H1 (cell line): ENCODE data around the gene OBSCN. TPM values are rescaled to one million over a fixed set of nuclear protein-coding genes. Genes with fewer than 3 reads are reported as not detected.

Experiments used
- EZH2 ChIP-seq: fragments of 200-600 bp; sonication (generic); IDR thresholded peaks from 2 replicates; pipeline ENCODE4 v1.7.1; 2012; ENCODE audit warnings: low read depth, mild to moderate bottlenecking, moderate library complexity, low read length, inconsistent platforms; ENCODE audit not compliant: severe bottlenecking
- POLR2A ChIP-seq, 2 experiments: IDR thresholded peaks; 1 replicate in 1 of 2; 2 replicates in 1 of 2; pipeline ENCODE4 v1.6.1; 2011; ENCODE audit warnings: low read depth in 2 of 2, low read length in 2 of 2, mild to moderate bottlenecking in 2 of 2; ENCODE audit errors: control extremely low read depth in 1 of 2
- RXRA ChIP-seq: IDR thresholded peaks from 2 replicates; pipeline ENCODE4 v1.6.1; 2011; ENCODE audit warnings: low read depth, mild to moderate bottlenecking, low read length, moderate library complexity; ENCODE audit not compliant: insufficient read depth
- polyA plus RNA-seq, 7 experiments: library from polyadenylated mRNA; depleted of rRNA in 3 of 7; stranded (reverse) in 5 of 7; unstranded in 2 of 7; fragments of >200 nt in 5 of 7; fragments of 200-250 nt in 2 of 7; gene quantifications; 1 replicate in 5 of 7; 2 replicates in 1 of 7; 4 replicates in 1 of 7; pipeline versions ENCODE4 v1.2.1 to v1.2.3, GENCODE V29; 2011 to 2013; ENCODE audit warnings: missing spikeins in 2 of 7, mixed read lengths in 2 of 7
- total RNA-seq: library from RNA; stranded (reverse); fragmentation: NEBNext Ultra II Directional; extraction: Animal tissue kit (Norgen Biotek cat#: 25700); gene quantifications from 2 replicates; pipeline ENCODE4 v1.2.1, GENCODE V29; 2021

OBSCN gene
- total and polyA plus RNA-seq, 2 of the 8 experiments (the other 6 are each of a cell fraction or from before 2014, with no cell fraction given): 7.5 to 28.4 TPM

GRCh38 chr1:228363686-228364067, 155.8 kb downstream of the OBSCN start (continued):
- TF ChIP-seq POLR2A (IDR thresholded peaks at IDR 0.05; ENCODE audit: control extremely low read depth in 1 of 2, low read depth in 2 of 2, low read length in 2 of 2) (no peak), RXRA (no peak), EZH2 (no peak)
